HG03045 (cell line): ENCODE measurements around the gene MYH11.
A peak's percentile ranks its signal among the peaks of the same experiment; 100 is the strongest.
"Not testable (repeated sequence)": the region's sequence is repeated elsewhere in the genome, so short reads cannot be mapped to it uniquely, and the experiment has no call there.

Source experiments
- ATAC-seq: cut with Tn5 transposase; IDR thresholded peaks from one replicate; pipeline ENCODE4 v1.9.1; 2021; ENCODE audit warnings: mild to moderate bottlenecking, moderate library complexity; ENCODE audit not compliant: unreplicated experiment

MYH11 gene

DNA sequence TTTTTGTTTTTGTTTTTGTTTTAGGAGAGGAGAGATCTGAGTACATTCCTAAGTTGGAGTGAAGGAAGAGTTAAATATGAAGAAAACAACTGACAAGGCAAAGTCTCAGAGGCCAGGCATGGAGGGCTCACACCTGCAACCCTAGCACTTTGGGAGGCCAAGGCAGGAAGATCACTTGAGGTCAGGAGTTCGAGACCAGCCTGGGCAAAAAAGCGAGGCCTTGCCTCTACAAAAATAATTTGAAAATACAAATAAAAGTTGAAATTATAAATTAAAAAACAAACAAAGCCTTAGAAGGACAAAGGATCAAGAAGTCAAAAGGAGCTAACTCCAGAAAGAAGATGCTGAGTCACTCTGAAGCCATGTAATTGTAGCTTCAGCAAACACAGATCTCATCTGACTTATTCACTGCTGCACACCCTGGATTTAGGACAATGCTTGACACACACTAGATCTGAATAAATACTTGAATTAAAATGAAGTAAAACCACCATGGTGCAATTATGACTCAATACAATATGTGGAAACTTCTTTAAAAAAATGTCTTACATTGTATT, 22.5 kb upstream of the MYH11 start:
- ATAC-seq = no peak

DNA sequence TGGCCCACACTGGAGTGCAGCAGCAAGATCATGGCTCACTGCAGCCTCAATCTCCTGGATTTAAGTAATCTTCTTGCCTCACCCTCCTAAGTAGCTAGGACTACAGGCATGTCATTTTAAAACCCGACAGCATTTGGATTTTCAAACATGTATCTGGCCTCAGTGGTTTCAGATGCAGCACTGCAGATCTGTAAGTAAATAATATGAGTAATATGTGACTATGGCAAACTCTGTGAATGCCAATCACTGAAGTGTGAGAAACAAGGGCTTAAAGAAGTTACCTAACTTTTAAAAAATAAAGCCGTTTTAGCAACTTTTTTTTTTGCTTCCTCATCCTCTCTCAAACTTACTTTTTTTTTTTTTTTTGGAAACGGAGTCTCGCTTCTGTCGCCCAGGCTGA, 19.7 kb upstream of the MYH11 start:
- ATAC-seq = no peak

DNA sequence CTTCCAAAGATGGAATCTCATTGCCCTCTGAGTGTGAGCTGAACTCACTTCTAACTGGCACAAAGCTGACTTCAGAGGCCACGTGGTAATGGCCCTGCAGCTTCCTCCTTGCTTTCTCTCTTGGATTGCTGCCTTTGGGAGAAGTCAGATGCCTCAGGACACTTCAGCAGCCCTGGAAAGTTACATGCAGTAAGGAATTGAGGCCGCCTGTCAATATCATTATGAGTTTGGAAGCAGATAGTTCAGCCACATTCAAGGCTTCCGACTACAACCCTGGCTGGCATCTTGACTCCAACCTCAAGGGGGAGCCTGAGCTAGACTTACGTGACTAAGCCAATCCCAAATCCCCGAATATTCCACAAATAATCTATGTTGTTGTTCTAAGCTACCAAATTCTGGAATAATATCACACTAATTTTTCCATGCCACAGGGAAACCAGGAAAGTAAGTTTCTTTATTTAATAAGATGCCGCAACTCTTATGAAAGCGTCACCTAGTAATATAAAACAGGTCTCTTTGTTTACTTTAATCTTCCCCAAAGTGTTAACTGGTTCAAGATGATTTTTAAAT, 18.0 kb upstream of the MYH11 start:
- no peak for ATAC-seq

- ATAC-seq = no peak
Measured at GRCh38 chr16:15873737-15874136, 16.9 kb upstream of the MYH11 start.

DNA sequence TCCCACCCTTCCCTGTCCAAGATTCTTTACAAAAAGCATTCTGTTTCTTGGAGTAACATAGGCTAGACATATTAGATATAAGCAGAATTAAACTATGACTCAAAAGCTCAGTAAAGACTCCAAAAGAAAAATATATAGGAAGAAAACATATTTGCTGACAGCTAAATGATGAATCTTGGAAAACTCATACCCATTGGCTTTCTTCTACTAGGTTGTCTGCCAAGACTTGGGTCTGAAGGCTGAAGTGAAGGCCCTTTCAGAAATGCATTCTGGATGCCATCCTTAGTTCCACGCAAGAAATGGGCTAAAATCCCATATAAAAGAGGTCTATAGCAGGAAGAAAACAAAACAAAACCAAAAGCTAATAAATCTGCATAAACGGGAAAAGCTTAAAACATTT, 16.5 kb upstream of the MYH11 start:
- ATAC-seq = no peak

DNA sequence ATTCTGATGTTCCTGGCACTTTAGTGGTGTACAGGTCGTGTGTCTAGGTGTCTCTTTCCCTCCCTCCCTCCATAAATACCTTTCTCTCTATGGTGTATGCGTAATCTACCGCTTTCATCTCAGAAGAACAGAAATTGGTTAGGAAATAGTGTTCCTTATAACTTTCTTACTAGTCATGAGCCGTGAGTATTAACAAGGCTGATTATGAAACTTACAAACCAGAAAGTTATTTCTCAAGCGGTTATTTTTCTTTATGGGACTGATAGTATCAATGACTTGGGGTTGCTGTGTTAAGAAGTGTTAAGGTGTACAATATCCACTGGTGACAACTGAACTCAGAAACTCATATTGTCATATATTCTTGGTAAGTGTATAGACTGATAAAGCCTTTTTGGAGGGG, 13.2 kb upstream of the MYH11 start:
- no peak for ATAC-seq

GRCh38 chr16:15866451-15866850, 9.6 kb upstream of the MYH11 start:
- no peak for ATAC-seq

DNA sequence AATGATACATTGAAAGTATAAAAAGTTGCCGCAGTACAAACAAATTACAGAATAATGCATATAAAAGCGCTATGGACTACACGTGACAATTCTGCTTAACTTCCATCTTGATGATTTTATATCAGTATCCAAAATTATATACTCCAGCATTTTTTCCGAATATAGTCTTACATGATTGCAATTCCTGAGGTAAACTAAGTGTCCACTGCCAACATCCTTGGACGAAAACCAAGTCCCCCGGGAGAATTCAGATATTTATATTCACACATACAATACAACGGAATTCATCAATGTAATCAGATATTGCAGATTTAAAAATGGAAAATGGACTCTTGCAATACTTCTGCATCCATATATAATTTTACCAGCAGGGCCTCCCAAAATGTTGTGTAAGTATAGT, 8.9 kb upstream of the MYH11 start:
- ATAC-seq = no peak

DNA sequence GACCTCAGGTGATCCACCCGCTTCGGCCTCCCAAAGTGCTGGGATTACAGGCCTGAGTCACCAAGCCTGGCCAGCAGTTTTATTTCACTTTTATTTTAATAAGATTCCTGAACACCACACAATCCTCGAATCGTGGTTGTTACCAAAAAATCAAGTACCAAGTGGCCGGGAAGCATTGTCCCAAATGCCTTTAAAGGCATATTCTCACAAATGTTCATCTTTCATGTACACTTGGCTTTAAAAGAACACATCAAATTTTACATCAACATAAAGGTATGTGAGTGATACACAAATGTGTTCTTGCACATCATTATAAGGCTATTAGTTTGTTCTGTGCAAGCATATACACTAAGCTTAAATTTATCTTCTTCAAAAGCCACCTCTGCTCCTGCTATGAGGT, 8.1 kb upstream of the MYH11 start:
- ATAC-seq = no peak

GRCh38 chr16:15861996-15862395, 5.2 kb upstream of the MYH11 start:
- no peak for ATAC-seq

- no peak for ATAC-seq
Measured at GRCh38 chr16:15858921-15859668, 2.3 kb upstream of the MYH11 start.

GRCh38 chr16:15857724-15858560, 1.1 kb upstream of the MYH11 start:
- no peak for ATAC-seq

- no peak for ATAC-seq
Measured at GRCh38 chr16:15856182-15856581, 646 bp downstream of the MYH11 start.

DNA sequence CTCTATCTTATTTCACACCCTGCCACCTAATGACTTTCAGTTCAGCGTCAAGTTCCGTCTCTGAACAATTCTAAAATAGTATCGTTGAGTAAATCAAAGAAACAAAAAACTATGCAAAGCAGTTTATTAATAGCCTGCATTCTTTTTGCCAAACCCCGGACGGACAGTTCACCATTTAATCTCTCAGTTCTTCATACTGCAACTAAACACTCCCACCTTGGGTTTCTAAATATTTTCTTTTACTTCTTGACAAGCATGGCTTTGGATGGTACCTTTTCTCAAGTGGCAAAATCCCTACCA, 1.2 kb downstream of the MYH11 start:
- peak; percentile 55 for ATAC-seq

- peak; percentile 16 for ATAC-seq
Measured at GRCh38 chr16:15854906-15855703, 1.7 kb downstream of the MYH11 start.

DNA sequence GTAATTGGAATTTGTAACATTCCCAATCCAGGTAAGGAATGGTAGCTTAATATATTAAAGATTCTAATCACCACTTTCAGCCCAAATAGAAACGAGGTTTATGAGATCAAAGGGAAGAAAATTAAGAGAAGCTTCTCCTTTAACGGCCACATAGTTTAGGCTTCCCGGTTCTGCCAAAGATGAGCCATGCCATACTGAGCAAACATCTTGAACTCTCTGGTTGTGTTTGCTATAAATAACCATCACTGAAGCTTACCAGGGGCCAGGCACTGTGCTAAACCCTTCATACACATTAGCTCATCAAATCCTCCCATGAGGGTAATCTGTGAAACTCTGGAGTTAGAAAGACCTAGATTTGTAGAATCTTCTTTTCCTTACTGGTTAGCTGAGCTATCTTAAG, 2.8 kb downstream of the MYH11 start:
- ATAC-seq = no peak

- ATAC-seq = no peak
Measured at GRCh38 chr16:15853021-15853420, 3.8 kb downstream of the MYH11 start.

DNA sequence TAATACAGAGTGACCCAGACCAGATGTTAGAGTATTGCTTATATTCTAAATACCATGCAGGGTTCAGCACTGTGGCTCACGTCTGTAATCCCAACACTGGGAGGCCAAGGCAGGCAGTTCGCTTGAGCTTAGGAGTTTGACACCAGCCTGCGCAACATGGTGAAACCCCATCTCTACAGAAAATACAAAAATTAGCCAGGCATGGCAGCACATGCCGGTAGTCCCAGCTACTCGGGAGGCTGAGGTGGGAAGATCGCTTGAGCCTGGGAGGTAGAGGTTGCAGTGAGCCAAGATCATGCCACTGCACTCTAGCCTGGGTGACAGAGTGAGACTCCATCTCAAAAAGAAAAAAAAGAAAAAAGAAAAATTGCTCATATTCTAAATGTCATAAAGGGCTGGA, 6.3 kb downstream of the MYH11 start:
- ATAC-seq = not testable (repeated sequence)

GRCh38 chr16:15849209-15849981, 7.4 kb downstream of the MYH11 start:
- no peak for ATAC-seq

DNA sequence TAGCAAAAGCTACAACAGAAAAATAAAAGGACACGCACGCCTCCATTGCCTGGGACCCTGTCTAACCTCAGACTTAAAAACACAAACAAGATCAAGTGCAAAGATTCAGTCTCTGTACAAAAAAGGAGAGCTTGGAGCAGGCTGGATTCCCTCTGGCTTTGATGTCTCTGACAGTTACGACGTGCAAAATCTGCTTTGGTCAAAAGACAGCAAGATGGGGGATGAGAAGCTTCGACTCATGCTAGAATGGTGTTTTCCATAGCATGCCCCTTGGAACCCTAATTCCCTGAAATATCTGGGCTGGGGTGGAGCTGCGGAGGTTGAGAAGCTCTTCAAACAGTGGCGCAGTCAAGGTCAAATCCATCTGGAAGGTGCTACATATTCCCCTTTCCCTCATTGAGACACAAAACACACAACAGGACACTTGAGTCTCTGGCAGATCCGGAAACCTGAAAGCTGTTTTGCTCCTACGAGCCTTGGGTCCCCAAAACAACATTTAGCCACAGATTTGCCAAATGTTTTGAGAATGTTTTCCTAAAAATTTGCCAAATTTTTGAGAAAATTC, 9.1 kb downstream of the MYH11 start:
- ATAC-seq = no peak
